GM18526 (cell line): ENCODE measurements around the gene KIF6.

Source experiments
- POLR2A ChIP-seq: IDR thresholded peaks from 3 replicates; pipeline ENCODE4 v1.6.1; 2011; ENCODE audit not compliant: insufficient read length; ENCODE audit errors: extremely low read depth

Gene KIF6

GRCh38 chr6:39646751-39647420 is 78.3 kb downstream of the KIF6 start:
- no peak for TF ChIP-seq POLR2A

- no peak for TF ChIP-seq POLR2A
Measured at GRCh38 chr6:39642270-39642669, 82.9 kb downstream of the KIF6 start.

DNA sequence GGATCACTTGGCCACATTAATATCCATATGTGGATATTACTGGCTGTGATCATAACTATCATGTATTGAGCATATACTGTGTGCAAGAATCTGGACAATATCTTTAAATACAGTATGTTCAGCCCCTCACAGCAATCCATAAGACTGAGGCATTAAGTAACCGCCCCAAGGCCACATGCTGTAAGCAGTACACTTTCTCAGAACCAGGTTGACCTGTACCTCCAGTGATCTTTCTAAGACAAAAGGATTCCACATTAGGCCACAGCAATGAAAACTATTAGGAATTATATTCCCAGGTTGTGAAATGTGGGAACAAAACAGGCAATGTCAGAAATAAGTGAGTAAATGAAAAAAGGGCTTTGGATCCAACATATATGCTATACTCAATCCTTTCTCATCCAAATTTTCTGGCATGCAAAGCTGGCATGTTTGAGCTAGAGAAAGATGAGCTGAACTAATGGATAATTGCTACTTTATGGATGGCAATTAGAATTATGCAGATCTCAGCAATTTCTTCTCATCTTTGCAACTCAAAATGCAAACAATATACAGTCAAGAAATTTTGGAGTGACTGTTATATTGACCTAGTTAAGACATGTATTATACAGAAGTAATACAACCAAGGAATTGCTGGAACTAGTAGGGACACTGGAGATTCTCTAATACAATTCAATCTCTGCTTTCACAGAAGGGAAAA is 86.9 kb downstream of the KIF6 start:
- no peak for TF ChIP-seq POLR2A

DNA sequence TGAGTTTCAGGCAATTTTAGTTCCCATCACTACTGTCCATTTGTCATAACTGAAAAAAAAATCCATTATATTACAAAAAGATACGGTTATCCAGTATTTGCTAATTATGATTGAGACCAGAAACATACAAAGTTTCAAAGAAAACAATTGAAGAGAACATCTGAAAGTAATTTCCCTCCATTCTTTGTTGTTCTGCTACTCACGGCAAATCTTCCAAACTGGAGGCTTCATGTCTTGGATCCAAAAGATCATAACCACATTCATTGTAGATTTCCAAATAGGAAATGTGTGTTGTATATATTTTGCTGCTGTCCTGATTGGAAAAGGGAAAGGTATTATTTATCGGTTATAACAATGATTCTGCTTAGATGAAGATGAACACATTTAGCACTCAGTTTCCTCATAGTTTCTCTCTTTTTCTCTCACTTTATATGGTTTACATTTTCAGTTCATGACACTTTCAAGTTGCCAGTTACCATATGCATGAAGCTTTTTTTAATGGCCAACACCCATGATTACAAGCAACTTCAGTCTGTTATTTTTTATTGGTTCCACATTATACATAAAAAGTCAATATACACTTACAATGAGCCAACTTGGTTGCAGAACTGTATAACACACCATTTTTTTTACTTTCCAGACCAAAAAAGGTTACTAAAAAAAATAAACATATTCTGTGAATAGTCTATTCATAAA is 90.4 kb downstream of the KIF6 start:
- TF ChIP-seq POLR2A, result no peak

DNA sequence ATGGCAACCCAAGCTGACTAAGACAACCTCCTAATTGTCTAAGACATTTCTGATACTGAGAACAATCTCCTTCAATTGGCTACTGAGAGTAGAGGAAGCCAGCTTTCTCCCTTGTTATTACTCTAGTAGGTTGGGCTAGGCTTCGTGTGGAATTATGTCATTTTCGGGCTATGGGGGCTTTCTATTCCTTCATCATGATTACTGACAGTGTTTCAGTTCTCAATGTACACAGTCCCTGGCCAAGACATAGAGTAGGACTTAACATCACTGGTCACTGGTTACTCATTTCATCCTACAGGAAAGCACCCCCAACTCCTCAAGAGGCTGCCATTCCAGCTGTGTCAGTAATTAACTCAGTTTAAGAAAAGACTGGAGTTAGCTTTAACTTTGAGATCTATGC is 100.0 kb downstream of the KIF6 start:
- no peak for TF ChIP-seq POLR2A

GRCh38 chr6:39623750-39624149 is 101.5 kb downstream of the KIF6 start:
- no peak for TF ChIP-seq POLR2A

- TF ChIP-seq POLR2A, result no peak
Measured at GRCh38 chr6:39617520-39617919, 107.7 kb downstream of the KIF6 start.

DNA sequence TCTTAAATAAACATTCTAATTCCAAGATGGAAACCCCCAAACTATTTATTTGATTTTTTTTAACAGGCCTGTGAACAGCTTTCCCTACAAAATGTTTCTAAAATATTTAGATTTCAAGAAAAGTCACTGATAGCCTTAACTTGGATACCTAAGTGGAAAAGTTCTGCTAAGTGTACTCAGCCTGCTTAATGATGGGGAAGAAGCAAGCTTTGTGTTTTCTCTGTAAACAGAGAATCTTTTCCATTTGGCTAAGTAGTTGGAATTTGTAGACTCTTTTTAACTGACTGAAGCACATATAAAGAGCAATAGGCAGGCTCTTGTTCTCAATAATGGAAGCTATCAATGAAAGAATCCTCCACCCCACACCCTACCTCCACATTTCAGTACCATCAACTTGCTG is 108.2 kb downstream of the KIF6 start:
- TF ChIP-seq POLR2A, result no peak

DNA sequence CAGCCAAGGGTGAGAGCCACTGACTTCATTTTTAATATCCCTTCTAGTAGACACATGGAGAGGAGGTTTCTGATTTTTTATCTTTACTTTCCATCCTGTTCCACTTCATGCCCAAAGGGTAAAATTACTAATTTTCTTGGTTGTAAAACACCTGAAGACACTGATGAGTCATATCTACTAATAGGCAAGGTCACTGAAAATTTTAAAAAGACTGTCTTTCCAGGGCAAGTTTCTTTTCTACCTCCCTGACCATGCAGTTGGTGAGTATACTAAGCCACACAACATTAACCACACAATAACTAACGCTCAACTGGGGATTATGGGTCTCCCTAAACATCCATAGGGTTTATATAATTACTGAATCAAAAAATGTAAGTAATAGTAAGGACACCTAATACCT is 109.6 kb downstream of the KIF6 start:
- no peak for TF ChIP-seq POLR2A

- TF ChIP-seq POLR2A, result no peak
Measured at GRCh38 chr6:39614393-39614950, 110.7 kb downstream of the KIF6 start.

GRCh38 chr6:39610221-39610620 is 115.0 kb downstream of the KIF6 start:
- no peak for TF ChIP-seq POLR2A

DNA sequence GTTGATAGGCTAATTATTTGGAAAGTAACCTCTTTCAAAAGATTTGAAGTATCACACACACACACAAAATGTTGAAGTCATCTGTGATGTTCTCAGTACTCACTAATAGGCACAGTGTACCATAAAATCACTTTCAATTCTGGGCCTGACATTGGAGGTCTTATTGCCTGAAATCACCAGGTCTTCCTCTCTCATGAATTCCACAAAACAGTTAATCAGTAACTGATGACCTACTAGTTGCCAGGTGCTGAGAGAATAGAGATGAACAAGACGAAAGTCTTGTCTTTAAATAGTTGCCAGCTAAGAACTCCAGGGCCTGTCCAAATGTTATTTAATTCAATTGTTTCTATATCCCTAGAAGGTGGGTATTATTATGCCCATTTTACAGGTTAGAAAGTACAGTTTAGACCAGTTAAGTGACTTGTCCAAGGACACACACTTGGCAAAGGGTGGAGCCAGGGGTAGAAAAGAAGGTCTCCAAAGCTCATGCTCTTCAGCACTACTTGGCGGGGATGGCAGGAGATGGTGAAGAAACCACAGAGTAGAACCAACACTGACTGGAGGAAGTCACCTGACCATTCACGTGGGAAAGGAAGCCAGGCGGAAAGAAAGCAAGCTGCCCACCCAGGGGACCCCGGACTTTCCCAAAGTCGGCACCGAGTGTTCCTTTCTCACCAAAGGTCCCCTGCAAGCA is 116.4 kb downstream of the KIF6 start:
- TF ChIP-seq POLR2A, result no peak

GRCh38 chr6:39602601-39603519 is 122.3 kb downstream of the KIF6 start:
- no peak for TF ChIP-seq POLR2A

GRCh38 chr6:39599973-39600372 is 125.2 kb downstream of the KIF6 start:
- no peak for TF ChIP-seq POLR2A
